Activated CD8-positive, alpha-beta T cell treated with anti-CD3 and anti-CD28 coated beads for 36 hours (primary cell): ENCODE measurements around the gene RFC2. TPM values are rescaled to one million over a fixed set of nuclear protein-coding genes. Genes with fewer than 3 reads are reported as not detected.

Experiments used
- ATAC-seq: fragments of 200-7000 bp; cut with Tn5 transposase; one replicate; pipeline ENCODE4 v1.10.0; 2021; ENCODE audit warnings: mild to moderate bottlenecking, moderate library complexity
- CTCF ChIA-PET: fragments of 350-600 bp; sonication (Branson Sonifier 250); formaldehyde crosslinking; loops from one replicate; lab custom pipeline; 2021; ENCODE audit warnings: antibody characterized with exemption; lab: Charles Lee
- POLR2A ChIA-PET: fragments of 350-600 bp; sonication (Branson Sonifier 250); formaldehyde crosslinking; loops from one replicate; lab custom pipeline; 2021; ENCODE audit warnings: antibody characterized with exemption; lab: Charles Lee
- DNase-seq: peaks from one replicate; pipeline ENCODE4 v3.0.0-alpha.2; 2020
- H3K27ac Mint-ChIP-seq: one replicate; pipeline ENCODE4 v1.8.0; 2021; ENCODE audit warnings: mild to moderate bottlenecking, mixed read lengths
- H3K27me3 Mint-ChIP-seq: one replicate; pipeline ENCODE4 v1.8.0; 2021; ENCODE audit warnings: mixed read lengths
- H3K36me3 Mint-ChIP-seq: one replicate; pipeline ENCODE4 v1.8.0; 2021; ENCODE audit warnings: low read depth, mixed read lengths
- H3K4me1 Mint-ChIP-seq: one replicate; pipeline ENCODE4 v1.8.0; 2021; ENCODE audit warnings: low read depth, mixed read lengths
- H3K4me3 Mint-ChIP-seq: one replicate; pipeline ENCODE4 v1.8.0; 2021; ENCODE audit warnings: mild to moderate bottlenecking, moderate library complexity, mixed read lengths
- H3K9me3 Mint-ChIP-seq: one replicate; pipeline ENCODE4 v1.8.0; 2021; ENCODE audit warnings: mixed read lengths
- CTCF ChIP-seq: fragments of 200-600 bp; IDR thresholded peaks from one replicate; pipeline ENCODE4 v1.8.0; 2022; ENCODE audit warnings: antibody characterized with exemption, mild to moderate bottlenecking
- intact Hi-C: fragments of 100-400 bp; cut with micrococcal nuclease; formaldehyde crosslinking; loops from one replicate; pipeline ENCODE4 v1.10.0; 2022
- total RNA-seq, 2 experiments: library from RNA; stranded (reverse); gene quantifications; one replicate each; pipeline ENCODE4 v1.2.3, GENCODE V29; 2021

Gene RFC2
- total RNA-seq, 2 experiments from 2014 or later = 90.7 to 91.8 TPM

GRCh38 chr7:74297516-74298233 lies 43.5 kb upstream of the RFC2 start:
- DNase-seq (no peak), ATAC-seq (no peak)
- Mint-ChIP-seq H3K4me1 (no peaks in the 10 kb centered on the region), H3K36me3 (no peaks in the 10 kb centered on the region), H3K27ac (no peak overlapping the region), H3K27me3 (no peaks in the 10 kb centered on the region), H3K9me3 (no peaks in the 10 kb centered on the region), H3K4me3 (no peak overlapping the region)
- intact Hi-C loops = no loop called here
- no peak for TF ChIP-seq CTCF
- POLR2A ChIA-PET = no interaction called here
- CTCF ChIA-PET = interaction anchor here (1.9 kb wide), 1 partner anchor 103 kb away, joined by 8 read pairs; no protein-coding TSS in a partner anchor

GRCh38 chr7:74294191-74294998 lies 40.2 kb upstream of the RFC2 start:
- H3K27me3 Mint-ChIP-seq = peaks cover 5% of the 10 kb centered on the region
- H3K36me3 Mint-ChIP-seq = no peaks in the 10 kb centered on the region
- DNase-seq (no peak), ATAC-seq (no peak)
- ChIA-PET CTCF (interaction anchor here (1.0 to 2.4 kb wide), 2 partner anchors 88 to 106 kb away, joined by 3 to 7 read pairs; no protein-coding TSS in a partner anchor), POLR2A (no interaction called here)
- no peak for TF ChIP-seq CTCF
- intact Hi-C loops = no loop called here
- H3K4me3 Mint-ChIP-seq = no peak overlapping the region
- H3K4me1 Mint-ChIP-seq = no peaks in the 10 kb centered on the region
- no peak overlapping the region for H3K27ac Mint-ChIP-seq
- no peaks in the 10 kb centered on the region for H3K9me3 Mint-ChIP-seq

GRCh38 chr7:74293577-74293908 lies 39.3 kb upstream of the RFC2 start:
- ChIA-PET POLR2A (no interaction called here), CTCF (interaction anchor here (2.4 kb wide), 1 partner anchor 87 kb away, joined by 7 read pairs; no protein-coding TSS in a partner anchor)
- DNase-seq (no peak), ATAC-seq (no peak)
- Mint-ChIP-seq H3K36me3 (no peaks in the 10 kb centered on the region), H3K4me1 (peaks cover 5% of the 10 kb centered on the region), H3K4me3 (no peak overlapping the region), H3K9me3 (no peaks in the 10 kb centered on the region), H3K27ac (no peak overlapping the region), H3K27me3 (peaks cover 9% of the 10 kb centered on the region)
- intact Hi-C loops = no loop called here
- TF ChIP-seq CTCF = no peak

GRCh38 chr7:74292757-74293576 lies 38.8 kb upstream of the RFC2 start:
- H3K9me3 Mint-ChIP-seq = no peaks in the 10 kb centered on the region
- no peaks in the 10 kb centered on the region for H3K36me3 Mint-ChIP-seq
- intact Hi-C loops = no loop called here
- no peak for DNase-seq
- peaks cover 11% of the 10 kb centered on the region for H3K4me1 Mint-ChIP-seq
- CTCF ChIA-PET = interaction anchor here (2.4 to 5.0 kb wide), 2 partner anchors 87 to 108 kb away, joined by 7 to 23 read pairs; no protein-coding TSS in a partner anchor
- no peak overlapping the region for H3K4me3 Mint-ChIP-seq
- ATAC-seq = no peak
- H3K27me3 Mint-ChIP-seq = peaks cover 14% of the 10 kb centered on the region
- no peak overlapping the region for H3K27ac Mint-ChIP-seq
- TF ChIP-seq CTCF = no peak
- POLR2A ChIA-PET = interaction anchor here (0.6 kb wide), 1 partner anchor 522 kb away, joined by 3 read pairs; no protein-coding TSS in a partner anchor
